Ishikawa (cell line): ENCODE data around the gene HES6.

ENCODE experiments used
- CEBPB ChIP-seq: IDR thresholded peaks from 2 replicates; pipeline ENCODE4 v1.6.1; 2012
- EGR1 ChIP-seq: IDR thresholded peaks from 2 replicates; pipeline ENCODE4 v1.6.1; 2012
- EP300 ChIP-seq: IDR thresholded peaks from 2 replicates; pipeline ENCODE4 v1.6.1; 2012; ENCODE audit warnings: borderline replicate concordance
- MAX ChIP-seq: IDR thresholded peaks from 2 replicates; pipeline ENCODE4 v1.6.1; 2012
- RAD21 ChIP-seq: IDR thresholded peaks from 2 replicates; pipeline ENCODE4 v1.6.1; 2012; ENCODE audit warnings: low read depth
- YY1 ChIP-seq: IDR thresholded peaks from 2 replicates; pipeline ENCODE4 v1.6.1; 2012; ENCODE audit warnings: low read depth
- ZBTB7A ChIP-seq: IDR thresholded peaks from 2 replicates; pipeline ENCODE4 v1.6.1; 2012; ENCODE audit warnings: low read depth

GRCh38 chr2:238284802-238285515 lies 45.1 kb upstream of the HES6 start:
- no peak for TF ChIP-seq YY1
- no peak for TF ChIP-seq MAX
- no peak for TF ChIP-seq RAD21
- no peak for TF ChIP-seq EGR1
- TF ChIP-seq ZBTB7A: no peak
- TF ChIP-seq CEBPB: no peak
- no peak for TF ChIP-seq EP300
